Uterus (tissue), 2 donors: ENCODE data around the gene PSG3.

Experiments
- CTCF ChIP-seq, 4 experiments: fragments of 200-600 bp in 2 of 4; fragments of 450-650 bp in 2 of 4; sonication (generic) in 2 of 4; IDR thresholded peaks; one replicate each; pipeline ENCODE4 v1.5.1; 2016 to 2019; ENCODE audit warnings: antibody characterized with exemption in 4 of 4, mild to moderate bottlenecking in 2 of 4, moderate library complexity in 1 of 4
- POLR2A ChIP-seq, 2 donors: fragments of 450-650 bp; IDR thresholded peaks; one replicate each; pipeline ENCODE4 v1.6.1; 2016; ENCODE audit warnings: antibody characterized with exemption in 2 of 2, mild to moderate bottlenecking in 1 of 2, moderate library complexity in 1 of 2

- TF ChIP-seq CTCF (IDR thresholded peaks at IDR 0.05) (no peak), POLR2A (IDR thresholded peaks at IDR 0.05) (no peak)
Observed at GRCh38 chr19:42695811-42696503, 44.3 kb downstream of the PSG3 start.
